SK-N-SH (cell line): Measurements from ENCODE around the gene GSG1L. TPM values are rescaled to one million over a fixed set of nuclear protein-coding genes. Genes with fewer than 3 reads are reported as not detected.

ENCODE experiments used
- CTCF ChIA-PET: fragments of 300-600, 350-600 bp; formaldehyde crosslinking; extraction: SDS; loops from one replicate; lab custom pipeline; 2021; lab: Yijun Ruan, JAX
- POLR2A ChIA-PET: fragments of 350-600 bp; sonication (Branson Sonifier 250); formaldehyde crosslinking; extraction: SDS; loops from one replicate; lab custom pipeline; 2020; ENCODE audit warnings: antibody characterized with exemption, inconsistent platforms; lab: Yijun Ruan, JAX
- DNase-seq: peaks from one replicate; pipeline ENCODE4 v3.0.0; 2012
- H2AFZ ChIP-seq: fragments of 200-600 bp; sonication (generic); 2 replicates; pipeline ENCODE4 v1.8.1; 2016; ENCODE audit warnings: antibody characterized with exemption, mild to moderate bottlenecking, low read depth
- H3F3A ChIP-seq: fragments of 200-600 bp; sonication (generic); replicated peaks from 2 replicates; pipeline ENCODE3; 2016; ENCODE audit warnings: antibody characterized with exemption, mild to moderate bottlenecking; ENCODE audit not compliant: insufficient read depth
- H3K27ac ChIP-seq, 2 experiments: fragments of 200-500 bp in 1 of 2; fragments of 200-600 bp in 1 of 2; sonication (Bioruptor generic) in 1 of 2; sonication (generic), shearing (Covaris generic) in 1 of 2; 2 replicates each; pipeline versions ENCODE4 v1.5.1 to v1.6.1; 2014 to 2016; ENCODE audit warnings: low read depth in 2 of 2, inconsistent platforms in 1 of 2, low read length in 1 of 2, mild to moderate bottlenecking in 1 of 2, mixed read lengths in 1 of 2
- H3K27me3 ChIP-seq: fragments of 200-600 bp; sonication (generic), shearing (Covaris generic); 2 replicates; pipeline ENCODE4 v1.6.1; 2016; ENCODE audit warnings: mixed run types; ENCODE audit not compliant: insufficient read depth
- H3K36me3 ChIP-seq, 2 experiments: fragments of 200-500 bp in 1 of 2; fragments of 200-600 bp in 1 of 2; sonication (Bioruptor generic) in 1 of 2; sonication (generic) in 1 of 2; replicated peaks in 1 of 2; 2 replicates each; pipeline versions ENCODE3 to v1.5.1; 2014 to 2016; ENCODE audit warnings: low read length in 1 of 2, mild to moderate bottlenecking in 1 of 2; ENCODE audit not compliant: insufficient read depth in 2 of 2, control insufficient read depth in 1 of 2
- H3K4me1 ChIP-seq, 2 experiments: fragments of 200-500 bp in 1 of 2; fragments of 200-600 bp in 1 of 2; sonication (Bioruptor generic) in 1 of 2; sonication (generic), shearing (Covaris generic) in 1 of 2; 2 replicates each; pipeline versions ENCODE4 v1.5.1 to v1.6.1; 2014 to 2016; ENCODE audit warnings: low read depth in 1 of 2, low read length in 1 of 2, mixed run types in 1 of 2; ENCODE audit not compliant: insufficient read depth in 2 of 2, control insufficient read depth in 1 of 2
- H3K4me2 ChIP-seq: fragments of 200-600 bp; sonication (generic), shearing (Covaris generic); 2 replicates; pipeline ENCODE4 v1.6.1; 2017; ENCODE audit warnings: mixed run types
- H3K4me3 ChIP-seq, 2 experiments: fragments of 200-500 bp in 1 of 2; fragments of 200-600 bp in 1 of 2; sonication (Bioruptor generic) in 1 of 2; sonication (generic), shearing (Covaris generic) in 1 of 2; 2 replicates each; pipeline versions ENCODE4 v1.5.1 to v1.8.1; 2014 to 2016; ENCODE audit warnings: low read depth in 2 of 2, inconsistent platforms in 1 of 2, low read length in 1 of 2, mild to moderate bottlenecking in 1 of 2, mixed read lengths in 1 of 2, moderate library complexity in 1 of 2
- H3K79me2 ChIP-seq: fragments of 200-600 bp; sonication (generic); 2 replicates; pipeline ENCODE4 v1.8.1; 2017; ENCODE audit warnings: mild to moderate bottlenecking; ENCODE audit not compliant: insufficient read depth
- H3K9ac ChIP-seq: fragments of 200-600 bp; sonication (generic); 2 replicates; pipeline ENCODE4 v1.6.1; 2017; ENCODE audit warnings: mixed run types
- H3K9me2 ChIP-seq: fragments of 200-600 bp; sonication (generic); 2 replicates; pipeline ENCODE4 v1.6.1; 2017; ENCODE audit warnings: mixed run types
- H3K9me3 ChIP-seq: fragments of 200-600 bp; sonication (generic); 2 replicates; pipeline ENCODE4 v1.6.1; 2017; ENCODE audit warnings: mixed run types, mild to moderate bottlenecking, moderate library complexity
- H4K20me1 ChIP-seq: fragments of 200-600 bp; sonication (generic); 2 replicates; pipeline ENCODE4 v1.6.1; 2017; ENCODE audit warnings: mild to moderate bottlenecking, mixed run types; ENCODE audit not compliant: insufficient read depth
- CHD2 ChIP-seq: fragments of 150-350 bp; IDR thresholded peaks from 2 replicates; pipeline ENCODE4 v1.6.1; 2018; ENCODE audit warnings: low read length; ENCODE audit not compliant: partially characterized antibody
- CTCF ChIP-seq: fragments of 200-600 bp; sonication (generic); IDR thresholded peaks from 2 replicates; pipeline ENCODE4 v1.6.1; 2017; ENCODE audit warnings: antibody characterized with exemption, mild to moderate bottlenecking, moderate library complexity
- ELF1 ChIP-seq: IDR thresholded peaks from 2 replicates; pipeline ENCODE4 v1.4.0; 2012
- EP300 ChIP-seq, 2 experiments: IDR thresholded peaks; 2 replicates each; pipeline versions ENCODE4 v1.4.0 to v1.6.1; 2012; ENCODE audit warnings: borderline replicate concordance in 1 of 2, low read depth in 1 of 2, low read length in 1 of 2
- FOXJ3 ChIP-seq: sonication (generic); formaldehyde crosslinking; IDR thresholded peaks from 2 replicates; pipeline ENCODE4 v1.5.1; 2020; ENCODE audit warnings: mild to moderate bottlenecking, missing genetic modification reagents
- FOXM1 ChIP-seq: IDR thresholded peaks from 2 replicates; pipeline ENCODE4 v1.4.0; 2012; ENCODE audit warnings: low read depth, mild to moderate bottlenecking
- GABPA ChIP-seq: IDR thresholded peaks from 2 replicates; pipeline ENCODE4 v1.4.0; 2012; ENCODE audit warnings: low read depth, mild to moderate bottlenecking
- GATA2 ChIP-seq: sonication (generic); formaldehyde crosslinking; IDR thresholded peaks from 2 replicates; pipeline ENCODE4 v1.5.0; 2020; ENCODE audit warnings: mild to moderate bottlenecking, missing genetic modification reagents
- JUND ChIP-seq: IDR thresholded peaks from 2 replicates; pipeline ENCODE4 v1.4.0; 2012
- MXI1 ChIP-seq: IDR thresholded peaks from 2 replicates; pipeline ENCODE4 v1.6.1; 2012; ENCODE audit warnings: mild to moderate bottlenecking, low read depth, low read length, improper control_type of control experiment
- NFIC ChIP-seq: IDR thresholded peaks from 2 replicates; pipeline ENCODE4 v1.4.0; 2012; ENCODE audit warnings: borderline replicate concordance
- RAD21 ChIP-seq: IDR thresholded peaks from 2 replicates; pipeline ENCODE4 v1.6.1; 2012; ENCODE audit warnings: mild to moderate bottlenecking, low read length
- REST ChIP-seq: IDR thresholded peaks from 2 replicates; pipeline ENCODE4 v1.6.1; 2012; ENCODE audit warnings: mild to moderate bottlenecking, low read depth, low read length, moderate library complexity
- RFX5 ChIP-seq: IDR thresholded peaks from 2 replicates; pipeline ENCODE4 v1.6.1; 2012; ENCODE audit warnings: mild to moderate bottlenecking, improper control_type of control experiment, low read length
- RXRA ChIP-seq: IDR thresholded peaks from 2 replicates; pipeline ENCODE4 v1.4.0; 2012; ENCODE audit warnings: low read depth, mild to moderate bottlenecking, borderline replicate concordance
- SIN3A ChIP-seq: IDR thresholded peaks from 2 replicates; pipeline ENCODE4 v1.6.1; 2012; ENCODE audit warnings: low read depth, mild to moderate bottlenecking, low read length, moderate library complexity, borderline replicate concordance
- TCF12 ChIP-seq: IDR thresholded peaks from 2 replicates; pipeline ENCODE4 v1.4.0; 2012
- TEAD4 ChIP-seq: IDR thresholded peaks from 2 replicates; pipeline ENCODE4 v1.4.0; 2012; ENCODE audit warnings: mild to moderate bottlenecking, borderline replicate concordance; ENCODE audit not compliant: insufficient read depth
- USF1 ChIP-seq: IDR thresholded peaks from 2 replicates; pipeline ENCODE4 v1.4.0; 2012; ENCODE audit warnings: low read depth, borderline replicate concordance
- YY1 ChIP-seq: IDR thresholded peaks from 2 replicates; pipeline ENCODE4 v1.4.0; 2012; ENCODE audit warnings: low read depth, mild to moderate bottlenecking
- ZBTB33 ChIP-seq: IDR thresholded peaks from 2 replicates; pipeline ENCODE4 v1.4.0; 2012; ENCODE audit warnings: low read depth, borderline replicate concordance
- WGBS: methylation state at CpG from one replicate; pipeline ENCODE4 v1.1.6; 2017; ENCODE audit warnings: low lambda C conversion rate; 5-methylcytosine and 5-hydroxymethylcytosine counted together
- polyA plus RNA-seq, 3 experiments: library from polyadenylated mRNA; depleted of rRNA; stranded (reverse); fragments of >200 nt; gene quantifications; 2 replicates each; pipeline ENCODE4 v1.2.3, GENCODE V29; 2012

The GSG1L gene
- polyA plus RNA-seq, 1 of the 3 experiments (the other 2 are of a cell fraction): not detected

- DNase-seq: no peak
- Histone ChIP-seq H3K9me2 (no peaks in the 10 kb centered on the region), H2AFZ (no peak overlapping the region), H3K4me1 (peaks cover 0 to 4% of the 10 kb centered on the region in 2 experiments; a peak in 1 of 4 replicates), H3K4me2 (no peak overlapping the region), H3K27ac (no peak overlapping the region), H3K9ac (no peak overlapping the region), H4K20me1 (no peaks in the 10 kb centered on the region), H3F3A (no peaks in the 10 kb centered on the region), H3K79me2 (no peaks in the 10 kb centered on the region), H3K4me3 (no peak overlapping the region), H3K36me3 (no peaks in the 10 kb centered on the region), H3K9me3 (no peaks in the 10 kb centered on the region), H3K27me3 (no peaks in the 10 kb centered on the region; the same call in 1 of the 2 replicates)
- WGBS: 32% methylated on average over 5 of the region's 5 CpGs
- TF ChIP-seq ELF1: no peak
- no peak for TF ChIP-seq MXI1
- TF ChIP-seq YY1: no peak
- no peak for TF ChIP-seq RAD21
- no peak for TF ChIP-seq EP300 (IDR thresholded peaks at IDR 0.05; ENCODE audit: borderline replicate concordance in 1 of 2, low read depth in 1 of 2, low read length in 1 of 2)
- no peak for TF ChIP-seq JUND
- TF ChIP-seq GABPA: no peak
- TF ChIP-seq RFX5: no peak
- no peak for TF ChIP-seq SIN3A
- TF ChIP-seq TEAD4: no peak
- no peak for TF ChIP-seq NFIC
- no peak for TF ChIP-seq RXRA
- TF ChIP-seq ZBTB33: no peak
- no peak for TF ChIP-seq TCF12
- CTCF ChIA-PET: interaction anchor here (1.5 kb wide), 1 partner anchor 167 kb away, joined by 3 read pairs; no protein-coding TSS in a partner anchor
- POLR2A ChIA-PET: no interaction called here
These were observed 256.5 kb downstream of the GSG1L start for GRCh38 chr16:27806986-27807385.

- CTCF ChIA-PET: interaction anchor here (1.5 kb wide), 1 partner anchor 167 kb away, joined by 3 read pairs; no protein-coding TSS in a partner anchor
- Histone ChIP-seq H2AFZ (no peak overlapping the region), H3K9me2 (no peaks in the 10 kb centered on the region), H4K20me1 (no peaks in the 10 kb centered on the region), H3K36me3 (no peaks in the 10 kb centered on the region), H3K4me2 (no peak overlapping the region), H3K9ac (no peak overlapping the region), H3K27ac (no peak overlapping the region), H3K27me3 (no peaks in the 10 kb centered on the region; the same call in 1 of the 2 replicates), H3K9me3 (no peaks in the 10 kb centered on the region), H3K79me2 (no peaks in the 10 kb centered on the region), H3K4me1 (peaks cover 0 to 4% of the 10 kb centered on the region in 2 experiments; a peak in 1 of 4 replicates), H3K4me3 (no peak overlapping the region), H3F3A (no peaks in the 10 kb centered on the region)
- no peak for DNase-seq
- POLR2A ChIA-PET: no interaction called here
- TF ChIP-seq SIN3A: no peak
- no peak for TF ChIP-seq USF1
- no peak for TF ChIP-seq CTCF
- no peak for TF ChIP-seq RAD21
- no peak for TF ChIP-seq MXI1
- TF ChIP-seq FOXM1: no peak
- no peak for TF ChIP-seq GATA2 (CRISPR knock-in tag)
- TF ChIP-seq FOXJ3: no peak
- no peak for TF ChIP-seq CHD2
- TF ChIP-seq REST: no peak
These were observed 257.1 kb downstream of the GSG1L start for GRCh38 chr16:27806388-27806787.
